SK-N-MC (cell line): ENCODE results near the gene MARS2.
"Not testable (repeated sequence)": the region's sequence is repeated elsewhere in the genome, so short reads cannot be mapped to it uniquely, and the experiment has no call there.

Experiments
- DNase-seq: peaks from one replicate; pipeline ENCODE4 v3.0.0-alpha.2; 2011; ENCODE audit warnings: low read depth, low spot score
- H3K27ac ChIP-seq: fragments of 200-600 bp; sonication (generic); 2 replicates; pipeline ENCODE4 v1.5.1; 2016; ENCODE audit warnings: mixed run types
- H3K36me3 ChIP-seq: fragments of 200-600 bp; sonication (generic); 2 replicates; pipeline ENCODE4 v1.6.1; 2017; ENCODE audit warnings: antibody characterized with exemption, low read length, mixed read lengths; ENCODE audit not compliant: insufficient read depth
- H3K4me3 ChIP-seq: fragments of 200-600 bp; sonication (generic); 2 replicates; pipeline ENCODE4 v1.5.1; 2016
- H3K9ac ChIP-seq: fragments of 200-600 bp; sonication (generic); 2 replicates; pipeline ENCODE4 v1.8.0; 2017; ENCODE audit warnings: mixed run types, mixed read lengths; ENCODE audit not compliant: insufficient read length
- H3K9me3 ChIP-seq: fragments of 200-600 bp; sonication (generic); 2 replicates; pipeline ENCODE4 v1.6.1; 2017; ENCODE audit warnings: low read depth, mild to moderate bottlenecking, antibody characterized with exemption, low read length, moderate library complexity, mixed read lengths
- EZH2 ChIP-seq: fragments of 200-600 bp; sonication (generic); IDR thresholded peaks from one replicate; pipeline ENCODE4 v1.6.1; 2017; ENCODE audit warnings: antibody characterized with exemption
- FOXP2 ChIP-seq: optimal IDR thresholded peaks from 2 replicates; pipeline ENCODE3; 2011; ENCODE audit warnings: mild to moderate bottlenecking, moderate library complexity; ENCODE audit not compliant: insufficient read depth; ENCODE audit errors: extremely low read length, control extremely low read depth
- POLR2AphosphoS5 ChIP-seq: IDR thresholded peaks from 2 replicates; pipeline ENCODE4 v1.6.1; 2012; ENCODE audit warnings: mild to moderate bottlenecking, low read depth, low read length, borderline replicate concordance

MARS2 gene

GRCh38 chr2:197710424-197711042 lies 5.4 kb downstream of the MARS2 start:
- Histone ChIP-seq H3K9me3 (no peaks in the 10 kb centered on the region), H3K9ac (no peak overlapping the region), H3K36me3 (peaks cover 12% of the 10 kb centered on the region; the same call in 1 of the 2 replicates), H3K4me3 (no peak overlapping the region), H3K27ac (no peak overlapping the region)
- DNase-seq, result no peak
- TF ChIP-seq FOXP2, result no peak
- no peak for TF ChIP-seq POLR2AphosphoS5
- TF ChIP-seq EZH2, result no peak

GRCh38 chr2:197711578-197711977 lies 6.4 kb downstream of the MARS2 start:
- Histone ChIP-seq H3K36me3 (peaks cover 12% of the 10 kb centered on the region; the same call in 1 of the 2 replicates), H3K27ac (no peak overlapping the region), H3K4me3 (no peak overlapping the region), H3K9me3 (no peaks in the 10 kb centered on the region), H3K9ac (no peak overlapping the region)
- no peak for DNase-seq
- TF ChIP-seq POLR2AphosphoS5 (no peak), EZH2 (no peak), FOXP2 (no peak)

GRCh38 chr2:197713271-197713670 lies 8.1 kb downstream of the MARS2 start:
- Histone ChIP-seq H3K9me3 (no peaks in the 10 kb centered on the region), H3K4me3 (no peak overlapping the region), H3K27ac (no peak overlapping the region), H3K9ac (no peak overlapping the region), H3K36me3 (peaks cover 12% of the 10 kb centered on the region; the same call in 1 of the 2 replicates)
- TF ChIP-seq FOXP2 (no peak), POLR2AphosphoS5 (no peak), EZH2 (no peak)
- DNase-seq, result no peak

- no peak for DNase-seq
- Histone ChIP-seq H3K27ac (no peak overlapping the region), H3K36me3 (no peaks in the 10 kb centered on the region), H3K9me3 (no peaks in the 10 kb centered on the region), H3K9ac (no peak overlapping the region), H3K4me3 (no peak overlapping the region)
- TF ChIP-seq EZH2 (no peak), FOXP2 (no peak), POLR2AphosphoS5 (no peak)
Measured at GRCh38 chr2:197717863-197718262, 12.7 kb downstream of the MARS2 start.

GRCh38 chr2:197727011-197727410 lies 21.8 kb downstream of the MARS2 start:
- no peak overlapping the region for H3K27ac ChIP-seq
- H3K9me3 ChIP-seq, result no peaks in the 10 kb centered on the region
- no peak overlapping the region for H3K9ac ChIP-seq
- no peak for DNase-seq
- no peak overlapping the region for H3K4me3 ChIP-seq
- no peaks in the 10 kb centered on the region for H3K36me3 ChIP-seq
- TF ChIP-seq EZH2 (no peak), FOXP2 (no peak), POLR2AphosphoS5 (no peak)

GRCh38 chr2:197728555-197729544 lies 23.7 kb downstream of the MARS2 start:
- DNase-seq, H3K27ac ChIP-seq, H3K4me3 ChIP-seq, H3K9me3 ChIP-seq, H3K36me3 ChIP-seq, H3K9ac ChIP-seq: not testable (repeated sequence)

GRCh38 chr2:197740200-197740599 lies 35.0 kb downstream of the MARS2 start:
- no peaks in the 10 kb centered on the region for H3K9me3 ChIP-seq
- no peak overlapping the region for H3K9ac ChIP-seq
- H3K27ac ChIP-seq, result no peak overlapping the region
- TF ChIP-seq FOXP2 (no peak), POLR2AphosphoS5 (no peak), EZH2 (no peak)
- no peak overlapping the region for H3K4me3 ChIP-seq
- no peak for DNase-seq
- H3K36me3 ChIP-seq, result no peaks in the 10 kb centered on the region
